Endometrium (tissue), 2 donors: ENCODE measurements around the gene CALHM6.

Source experiments
- FAIRE-seq: peaks from 2 replicates; lab custom pipeline; 2012; peaks lifted over from hg19 to GRCh38; lab: Jason Lieb, UNC
- donor health status: control.
- donor health status: control.

The CALHM6 gene

GRCh38 chr6:116461331-116461931, at the start of gene CALHM6:
TSS of gene CALHM6 (plus strand) at chr6:116461375. CDS start at chr6:116461930, 555 bp downstream.
- no peak for FAIRE-seq

GRCh38 chr6:116412270-116412669, 48.9 kb upstream of the CALHM6 start:
- FAIRE-seq, result no peak

- FAIRE-seq, result no peak
These were observed 47.8 kb upstream of the CALHM6 start for GRCh38 chr6:116413357-116413756.

- no peak for FAIRE-seq
These were observed 43.5 kb upstream of the CALHM6 start for GRCh38 chr6:116417661-116418060.

- FAIRE-seq, result no peak
These were observed 41.9 kb upstream of the CALHM6 start for GRCh38 chr6:116419069-116419786.

- no peak for FAIRE-seq
These were observed 40.8 kb upstream of the CALHM6 start for GRCh38 chr6:116420341-116420740.

GRCh38 chr6:116422238-116422637, 38.9 kb upstream of the CALHM6 start:
- FAIRE-seq, result no peak

GRCh38 chr6:116424001-116424400, 37.2 kb upstream of the CALHM6 start:
- no peak for FAIRE-seq

GRCh38 chr6:116426551-116426950, 34.6 kb upstream of the CALHM6 start:
- no peak for FAIRE-seq

- FAIRE-seq, result no peak
These were observed 32.1 kb upstream of the CALHM6 start for GRCh38 chr6:116429111-116429510.

- FAIRE-seq, result no peak
These were observed 30.3 kb upstream of the CALHM6 start for GRCh38 chr6:116430860-116431259.

GRCh38 chr6:116431964-116432595, 29.1 kb upstream of the CALHM6 start:
- FAIRE-seq, result peak; percentile 15

GRCh38 chr6:116433206-116433712, 27.9 kb upstream of the CALHM6 start:
- no peak for FAIRE-seq

GRCh38 chr6:116434056-116434725, 27.0 kb upstream of the CALHM6 start:
- no peak for FAIRE-seq

- FAIRE-seq, result no peak
These were observed 24.6 kb upstream of the CALHM6 start for GRCh38 chr6:116436586-116436985.

- no peak for FAIRE-seq
These were observed 23.5 kb upstream of the CALHM6 start for GRCh38 chr6:116437656-116438055.

- FAIRE-seq, result no peak
These were observed 22.4 kb upstream of the CALHM6 start for GRCh38 chr6:116438590-116439448.

- no peak for FAIRE-seq
These were observed 21.6 kb upstream of the CALHM6 start for GRCh38 chr6:116439522-116440051.

GRCh38 chr6:116443105-116443504, 18.1 kb upstream of the CALHM6 start:
- no peak for FAIRE-seq

- FAIRE-seq, result peak; percentile 43
These were observed 17.1 kb upstream of the CALHM6 start for GRCh38 chr6:116444092-116444491.

- FAIRE-seq, result no peak
These were observed 16.6 kb upstream of the CALHM6 start for GRCh38 chr6:116444575-116444974.
